Ascending aorta (tissue), 2 donors: Measurements from ENCODE around the gene RAPGEF2. TPM values are rescaled to one million over a fixed set of nuclear protein-coding genes. Genes with fewer than 3 reads are reported as not detected.

Experiments used
- DNase-seq, 2 donors: peaks; one replicate each; pipeline ENCODE4 v3.0.0-alpha.2; 2019; ENCODE audit warnings: low spot score in 2 of 2
- H3K27ac ChIP-seq, 2 donors: fragments of 200-600 bp; sonication (generic); one replicate each; pipeline ENCODE4 v1.5.1; 2016 to 2017; ENCODE audit warnings: mild to moderate bottlenecking in 1 of 2
- H3K27me3 ChIP-seq: fragments of 200-600 bp; sonication (generic); one replicate; pipeline ENCODE4 v1.5.1; 2017
- H3K36me3 ChIP-seq, 2 donors: fragments of 200-600 bp; sonication (generic); one replicate each; pipeline ENCODE4 v1.5.1; 2016
- H3K4me1 ChIP-seq, 2 donors: fragments of 200-600 bp; sonication (generic); one replicate each; pipeline ENCODE4 v1.5.1; 2016 to 2017; ENCODE audit warnings: mild to moderate bottlenecking in 1 of 2
- H3K4me3 ChIP-seq, 2 donors: fragments of 200-600 bp; sonication (generic); one replicate each; pipeline ENCODE4 v1.5.1; 2016 to 2017; ENCODE audit warnings: mild to moderate bottlenecking in 1 of 2
- H3K9me3 ChIP-seq, 2 donors: fragments of 200-600 bp; sonication (generic); one replicate each; pipeline ENCODE4 v1.5.1; 2016
- intact Hi-C: fragments of 100-400 bp; cut with DNase I; formaldehyde crosslinking; loops from one replicate; pipeline ENCODE4 v1.15.1; 2023
- total RNA-seq: library from RNA; depleted of rRNA; stranded (reverse); fragments of >200 nt; gene quantifications from one replicate; pipeline ENCODE4 v1.1.0, GENCODE V29; 2016
- TF ChIP-seq, protein P1 (sequence below), 3 experiments: fragments of 200-600 bp in 2 of 3; fragments of 450-650 bp in 1 of 3; sonication (generic) in 2 of 3; IDR thresholded peaks; one replicate each; pipeline ENCODE4 v1.5.1; 2016 to 2019; ENCODE audit warnings: antibody characterized with exemption in 3 of 3, mild to moderate bottlenecking in 1 of 3, moderate library complexity in 1 of 3

Gene RAPGEF2
- total RNA-seq, 1 donor from 2014 or later, result 65.7 TPM

DNA sequence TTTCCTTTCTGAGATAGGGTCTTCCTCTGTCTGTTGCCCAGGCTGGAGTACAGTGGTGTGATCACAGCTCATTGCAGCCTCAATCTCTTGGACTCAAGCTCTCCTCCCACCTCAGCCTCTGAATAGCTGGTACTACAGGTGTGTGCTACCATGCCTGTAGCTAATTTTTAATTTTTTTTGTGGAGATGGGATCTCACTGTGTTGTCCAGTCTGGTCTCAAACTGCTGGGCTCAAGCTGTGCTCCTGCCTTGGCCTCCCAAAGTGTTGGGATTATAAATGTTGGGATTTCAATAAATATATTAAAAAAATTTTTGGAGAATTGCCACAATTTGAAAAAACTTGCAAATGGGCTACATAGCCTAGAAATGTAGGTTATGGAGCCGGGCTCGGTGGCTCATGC lies 18.5 kb downstream of the RAPGEF2 start:
- no peak for DNase-seq
- TF ChIP-seq, protein P1, sequence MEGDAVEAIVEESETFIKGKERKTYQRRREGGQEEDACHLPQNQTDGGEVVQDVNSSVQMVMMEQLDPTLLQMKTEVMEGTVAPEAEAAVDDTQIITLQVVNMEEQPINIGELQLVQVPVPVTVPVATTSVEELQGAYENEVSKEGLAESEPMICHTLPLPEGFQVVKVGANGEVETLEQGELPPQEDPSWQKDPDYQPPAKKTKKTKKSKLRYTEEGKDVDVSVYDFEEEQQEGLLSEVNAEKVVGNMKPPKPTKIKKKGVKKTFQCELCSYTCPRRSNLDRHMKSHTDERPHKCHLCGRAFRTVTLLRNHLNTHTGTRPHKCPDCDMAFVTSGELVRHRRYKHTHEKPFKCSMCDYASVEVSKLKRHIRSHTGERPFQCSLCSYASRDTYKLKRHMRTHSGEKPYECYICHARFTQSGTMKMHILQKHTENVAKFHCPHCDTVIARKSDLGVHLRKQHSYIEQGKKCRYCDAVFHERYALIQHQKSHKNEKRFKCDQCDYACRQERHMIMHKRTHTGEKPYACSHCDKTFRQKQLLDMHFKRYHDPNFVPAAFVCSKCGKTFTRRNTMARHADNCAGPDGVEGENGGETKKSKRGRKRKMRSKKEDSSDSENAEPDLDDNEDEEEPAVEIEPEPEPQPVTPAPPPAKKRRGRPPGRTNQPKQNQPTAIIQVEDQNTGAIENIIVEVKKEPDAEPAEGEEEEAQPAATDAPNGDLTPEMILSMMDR (IDR thresholded peaks at IDR 0.05), result no peak
- no peak overlapping the region for H3K27ac ChIP-seq
- H3K4me1 ChIP-seq, result peaks cover 0 to 2% of the 10 kb centered on the region in 2 donors
- no peaks in the 10 kb centered on the region for H3K36me3 ChIP-seq
- H3K4me3 ChIP-seq, result no peak overlapping the region
- H3K27me3 ChIP-seq, result no peaks in the 10 kb centered on the region
- intact Hi-C loops, result no loop called here
- no peaks in the 10 kb centered on the region for H3K9me3 ChIP-seq

DNA sequence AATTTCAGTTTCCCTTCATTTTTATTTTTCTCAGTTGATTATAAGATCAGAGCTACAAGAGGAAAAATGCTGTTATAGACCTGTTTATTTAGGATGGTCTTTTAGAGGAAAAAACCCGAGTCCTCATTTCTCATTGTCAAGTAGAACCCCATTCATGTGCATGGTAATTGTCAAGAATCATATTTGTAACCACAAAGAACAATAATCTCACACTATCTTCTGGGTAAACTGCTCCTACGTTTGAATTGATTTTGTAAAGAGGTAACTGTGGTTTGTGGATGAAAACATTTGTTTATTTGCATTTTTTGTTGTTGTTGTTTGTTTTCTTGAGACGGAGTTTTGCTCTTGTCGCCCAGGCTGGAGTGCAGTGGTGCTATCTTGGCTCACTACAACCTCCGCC lies 23.8 kb downstream of the RAPGEF2 start:
- Histone ChIP-seq H3K27ac (no peak overlapping the region), H3K36me3 (no peaks in the 10 kb centered on the region), H3K4me1 (no peaks in the 10 kb centered on the region), H3K27me3 (no peaks in the 10 kb centered on the region), H3K9me3 (no peaks in the 10 kb centered on the region), H3K4me3 (no peak overlapping the region)
- intact Hi-C loops, result no loop called here
- DNase-seq, result no peak
- TF ChIP-seq, protein P1 (IDR thresholded peaks at IDR 0.05), result no peak

DNA sequence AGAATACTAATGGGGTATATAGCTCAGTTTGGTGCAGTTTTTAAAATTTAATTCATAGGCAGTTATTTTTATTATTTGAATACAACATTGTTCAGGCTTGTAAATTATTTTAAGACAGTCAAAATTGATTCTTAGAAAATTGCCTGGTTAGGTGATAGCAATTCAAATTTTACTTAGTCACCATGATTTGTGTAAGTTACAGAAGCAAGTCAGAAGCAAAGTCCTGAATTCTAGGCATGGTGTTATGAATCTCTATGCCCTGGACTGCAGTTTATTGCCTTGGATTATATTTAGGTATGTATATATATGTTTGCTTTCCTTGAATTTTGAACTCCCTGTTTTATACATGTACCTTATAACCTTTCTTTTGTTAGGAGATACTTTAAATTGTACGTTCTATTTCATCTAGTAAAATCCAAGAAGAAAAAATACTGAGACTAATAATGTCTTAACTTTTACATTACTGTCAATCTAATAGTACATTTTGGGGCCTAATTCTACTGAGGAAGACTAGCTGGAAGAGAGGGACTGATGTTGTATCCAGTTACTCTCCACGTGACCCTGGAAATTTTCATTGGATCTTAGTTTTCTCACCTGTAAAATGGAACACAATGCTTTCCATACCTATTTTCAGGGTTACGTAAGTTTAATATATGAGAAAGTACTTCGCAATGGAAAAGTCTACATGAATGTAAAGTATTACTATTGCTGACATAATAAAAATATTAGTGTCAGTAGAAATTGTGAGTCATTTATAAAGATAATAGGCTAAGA lies 25.1 kb downstream of the RAPGEF2 start:
- Histone ChIP-seq H3K27me3 (no peaks in the 10 kb centered on the region), H3K27ac (no peak overlapping the region), H3K4me1 (no peaks in the 10 kb centered on the region), H3K4me3 (no peak overlapping the region), H3K36me3 (no peaks in the 10 kb centered on the region), H3K9me3 (no peaks in the 10 kb centered on the region)
- intact Hi-C loops, result no loop called here
- DNase-seq, result no peak
- TF ChIP-seq, protein P1 (IDR thresholded peaks at IDR 0.05), result no peak

DNA sequence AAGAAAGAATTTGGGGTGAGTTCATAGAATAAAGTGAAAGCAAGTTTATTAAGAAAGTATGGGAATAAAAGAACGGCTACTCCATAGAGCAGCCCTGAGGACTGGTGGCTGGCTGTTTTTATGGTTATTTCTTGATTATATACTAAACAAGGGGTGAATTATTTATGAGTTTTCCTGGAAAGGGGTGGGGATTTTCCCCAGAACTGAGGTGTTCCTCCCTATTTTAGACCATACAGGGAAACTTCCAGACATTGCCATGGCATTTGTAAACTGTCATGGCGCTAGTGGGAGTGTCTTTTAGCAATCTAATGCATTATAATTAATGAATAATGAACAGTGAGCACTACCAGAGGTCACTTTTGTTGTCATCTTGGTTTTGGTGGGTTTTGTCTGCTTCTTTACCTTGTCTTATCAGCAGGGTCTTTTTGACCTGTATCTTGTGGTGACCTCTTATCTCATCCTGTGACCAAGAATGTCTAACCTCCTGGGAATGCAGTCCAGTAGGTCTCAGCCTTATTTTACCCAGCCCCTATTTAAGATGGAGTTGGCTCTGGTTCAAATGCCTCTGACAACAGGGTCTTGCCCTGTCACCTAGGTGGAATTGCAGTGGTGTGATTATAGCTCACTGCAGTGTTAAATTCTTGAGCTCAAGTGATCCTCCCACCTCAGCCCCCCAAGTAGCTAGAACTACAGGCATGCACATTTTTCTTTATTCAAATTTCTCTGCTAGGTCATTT lies 27.1 kb downstream of the RAPGEF2 start:
- no peaks in the 10 kb centered on the region for H3K27me3 ChIP-seq
- TF ChIP-seq, protein P1 (IDR thresholded peaks at IDR 0.05), result no peak

DNA sequence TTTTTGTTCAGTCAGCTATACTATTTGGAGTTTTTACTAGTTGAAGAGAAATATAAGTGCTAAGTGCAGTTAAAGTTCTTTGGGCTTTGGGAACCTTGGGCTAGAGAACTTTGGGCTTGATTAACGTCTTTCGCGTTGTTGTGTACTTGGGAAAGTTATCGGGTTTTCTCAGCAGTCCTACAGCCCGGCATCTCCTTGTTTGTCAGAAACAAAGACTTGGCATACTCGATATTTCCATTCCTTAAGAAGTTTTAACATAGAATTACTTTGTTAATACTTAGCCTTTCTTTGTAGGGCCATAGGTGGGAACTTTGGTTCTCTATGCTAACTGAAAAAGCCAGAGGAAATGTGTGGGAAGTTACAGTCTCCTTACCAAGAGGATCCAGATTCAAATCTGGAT lies 28.7 kb downstream of the RAPGEF2 start:
- no peaks in the 10 kb centered on the region for H3K36me3 ChIP-seq
- H3K9me3 ChIP-seq, result no peaks in the 10 kb centered on the region
- no peak overlapping the region for H3K27ac ChIP-seq
- no peaks in the 10 kb centered on the region for H3K27me3 ChIP-seq
- H3K4me3 ChIP-seq, result no peak overlapping the region
- TF ChIP-seq, protein P1 (IDR thresholded peaks at IDR 0.05), result no peak
- no peaks in the 10 kb centered on the region for H3K4me1 ChIP-seq
- no peak for DNase-seq
- intact Hi-C loops, result no loop called here

More for the DNA sequence above, 27.1 kb downstream of the RAPGEF2 start:
- Histone ChIP-seq H3K27ac (no peak overlapping the region), H3K36me3 (no peaks in the 10 kb centered on the region), H3K4me3 (no peak overlapping the region), H3K4me1 (no peaks in the 10 kb centered on the region), H3K9me3 (no peaks in the 10 kb centered on the region)
- intact Hi-C loops, result no loop called here
- DNase-seq, result no peak
